ENCODE measurements around the gene VWF.
A peak's percentile ranks its signal among the peaks of the same experiment; 100 is the strongest.

The VWF gene

DNA sequence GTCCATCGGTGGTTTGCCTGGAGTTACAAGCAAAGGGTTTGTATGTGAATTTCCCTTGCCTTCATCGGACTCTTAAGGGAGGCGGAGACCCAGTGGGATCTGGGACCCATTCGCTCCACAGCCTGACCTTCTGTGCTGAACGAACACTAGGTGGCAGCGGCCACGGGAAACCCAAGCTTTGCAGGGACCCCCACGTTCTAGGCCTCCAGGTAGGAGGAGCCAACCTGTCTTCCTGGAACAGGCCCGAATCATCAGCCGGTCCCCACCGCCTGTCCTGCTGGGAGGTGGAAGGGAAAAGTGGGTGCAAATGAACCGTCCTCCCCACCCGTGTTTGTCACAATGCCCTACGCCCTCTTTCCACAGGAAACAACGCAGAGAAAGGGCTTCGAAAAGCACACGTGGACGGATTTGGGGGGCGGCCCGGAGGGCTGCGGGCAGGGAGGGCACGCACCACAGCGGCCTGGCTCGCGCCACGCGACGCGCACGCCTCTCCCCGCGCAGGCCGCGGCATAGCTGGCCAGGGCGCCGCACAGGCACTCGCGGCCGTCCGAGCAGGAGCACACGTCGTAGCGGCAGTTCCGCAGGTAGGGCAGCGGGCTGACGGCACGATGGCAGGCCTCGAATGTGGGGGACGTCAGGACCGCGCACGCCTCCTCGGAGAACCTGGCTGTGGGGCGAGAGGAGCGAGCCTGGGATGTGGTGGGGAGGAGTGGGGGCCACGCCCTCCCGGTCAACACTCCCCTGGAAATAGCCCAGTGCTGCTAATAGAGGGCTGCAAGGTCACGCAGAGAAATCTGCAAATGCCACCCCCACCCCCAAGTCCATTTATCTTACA is 67.8 kb downstream of the VWF start:
- peak; percentile 26 for DNase-seq

DNA sequence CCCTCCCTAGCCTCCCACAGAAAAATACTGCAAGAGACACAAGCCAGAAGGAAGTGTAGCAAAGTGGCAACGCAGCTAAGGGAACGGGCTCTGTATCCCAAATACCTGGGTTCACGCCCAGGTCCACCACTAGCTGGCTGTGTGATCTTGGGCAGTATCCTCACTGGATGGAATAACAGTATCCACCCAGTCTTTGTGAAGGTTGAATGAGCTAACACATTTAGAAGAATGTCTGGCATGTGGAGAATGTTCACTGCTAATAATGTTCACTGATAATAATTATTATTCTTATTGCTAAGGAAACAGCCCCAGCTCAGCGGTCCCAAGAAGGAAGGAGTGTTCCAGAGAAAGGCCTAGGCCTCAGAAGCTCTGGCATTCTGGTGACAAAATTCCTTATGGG is 70.9 kb downstream of the VWF start:
- no peak for DNase-seq

DNA sequence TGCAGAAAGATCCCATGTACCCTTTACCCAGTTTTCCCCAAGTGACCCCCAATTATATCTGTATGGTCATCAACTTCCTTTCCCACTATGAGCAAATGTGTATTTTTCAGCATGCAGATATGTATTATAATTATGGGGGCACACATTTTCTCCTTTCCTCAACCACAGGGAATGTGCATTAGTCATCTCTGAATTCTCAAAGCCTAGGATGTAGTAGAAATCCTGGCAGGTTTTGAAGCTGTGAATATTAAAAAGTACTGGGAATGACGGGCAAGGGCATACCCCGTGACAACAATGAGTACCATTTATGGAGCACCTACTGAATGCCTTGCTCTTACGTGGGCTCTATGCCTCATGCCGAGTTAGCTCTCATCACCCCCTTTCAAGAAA is 71.5 kb downstream of the VWF start:
- no peak for DNase-seq

DNA sequence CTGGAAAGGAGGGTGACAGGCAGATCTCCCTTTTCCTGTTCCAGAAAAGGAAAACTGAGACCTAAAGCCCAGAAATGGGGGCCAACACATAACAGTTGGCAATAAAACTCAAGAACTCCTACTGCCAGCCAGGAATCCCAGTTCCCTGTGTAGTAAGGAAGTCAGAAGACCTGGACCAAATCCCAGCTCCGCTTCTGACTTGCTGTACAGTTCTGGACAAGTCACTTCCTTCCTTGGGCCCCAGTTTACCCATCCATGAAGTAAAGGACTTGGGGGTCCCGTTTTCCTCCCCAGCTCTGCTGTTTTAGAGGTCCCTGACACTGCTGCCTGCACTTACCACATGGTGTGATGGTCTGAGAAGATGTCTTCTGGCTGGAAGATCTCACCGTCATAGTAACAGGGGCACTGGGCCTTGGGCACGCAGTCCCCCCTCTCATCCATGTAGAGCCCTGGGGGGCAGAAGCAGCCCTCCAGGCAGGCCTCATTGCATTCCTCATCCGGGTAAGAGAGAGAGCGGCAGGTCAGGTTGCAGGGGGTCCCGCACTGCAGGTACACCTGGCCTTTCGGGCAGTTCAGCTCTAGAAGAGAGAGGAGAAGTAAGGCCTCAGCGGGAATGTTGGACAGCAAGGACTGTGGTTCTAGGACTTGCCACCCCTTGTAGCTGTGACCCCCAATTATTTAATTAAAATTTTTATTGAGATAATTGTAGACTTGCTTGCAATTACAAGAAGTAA is 72.1 kb downstream of the VWF start:
- no peak for DNase-seq

DNA sequence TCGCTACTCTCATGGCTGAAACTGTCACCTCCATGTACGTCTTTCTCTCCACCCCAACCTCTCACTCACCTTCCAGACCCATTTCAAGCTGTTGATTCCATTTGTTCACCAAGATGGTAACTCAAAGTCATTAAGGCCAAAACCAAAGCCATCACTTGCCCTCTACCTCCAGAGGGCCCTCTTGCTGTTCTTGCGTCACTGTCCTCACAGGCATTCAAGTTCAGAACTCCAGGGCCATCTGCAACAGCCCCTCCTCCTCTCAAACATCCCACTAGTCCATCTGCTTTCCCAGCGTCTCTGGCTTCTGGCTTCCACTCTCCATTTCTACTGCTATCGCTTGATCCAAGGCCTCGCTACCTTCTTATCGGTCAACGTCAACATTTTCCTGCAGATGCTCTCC is 74.5 kb downstream of the VWF start:
- no peak for DNase-seq

GRCh38 chr12:6049587-6049986 is 74.9 kb downstream of the VWF start:
- no peak for DNase-seq

DNA sequence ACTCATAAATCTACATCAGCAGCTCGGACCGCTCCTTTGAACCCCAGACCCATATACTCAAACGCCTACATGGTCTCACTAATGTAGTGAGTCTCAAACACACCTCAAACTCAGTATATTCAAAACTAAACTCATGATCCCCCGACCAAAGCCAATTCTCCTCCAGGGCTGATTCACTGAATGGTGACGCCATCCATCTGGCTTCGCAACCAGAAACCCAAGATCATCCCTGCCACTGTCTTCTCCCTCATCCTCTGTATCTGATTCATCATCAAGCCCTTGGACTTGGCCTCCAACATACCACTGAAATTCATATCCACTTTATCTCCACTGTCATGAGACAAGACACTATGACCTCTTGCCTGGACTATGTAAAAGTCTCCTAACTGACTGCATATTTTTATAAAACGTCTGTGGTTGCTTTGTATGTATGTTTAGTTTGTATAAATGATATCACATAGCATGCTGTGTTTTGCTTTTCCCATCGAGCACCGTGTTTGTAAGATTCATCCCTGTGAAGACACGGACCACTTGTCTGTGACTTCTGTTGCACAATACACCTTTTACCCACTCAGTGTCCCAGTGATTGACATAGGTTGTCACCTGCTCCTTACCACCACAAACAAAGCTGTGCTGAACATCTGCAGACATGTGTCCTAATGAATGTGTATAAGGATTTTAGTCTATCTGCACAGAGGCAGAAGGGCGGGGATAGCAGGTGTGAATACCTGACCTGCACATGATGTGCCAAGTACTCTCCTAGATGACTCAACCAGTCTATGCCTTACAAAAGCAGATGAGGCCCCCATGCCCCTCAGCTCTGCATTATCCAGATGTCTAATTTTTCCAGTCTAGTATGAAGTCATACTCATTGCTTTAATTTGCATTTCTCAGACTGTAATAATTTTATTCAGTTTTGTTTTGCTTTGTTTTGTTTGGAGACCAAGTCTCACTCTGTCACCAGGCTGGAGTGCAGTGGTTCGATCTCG is 76.9 kb downstream of the VWF start:
- no peak for DNase-seq

DNA sequence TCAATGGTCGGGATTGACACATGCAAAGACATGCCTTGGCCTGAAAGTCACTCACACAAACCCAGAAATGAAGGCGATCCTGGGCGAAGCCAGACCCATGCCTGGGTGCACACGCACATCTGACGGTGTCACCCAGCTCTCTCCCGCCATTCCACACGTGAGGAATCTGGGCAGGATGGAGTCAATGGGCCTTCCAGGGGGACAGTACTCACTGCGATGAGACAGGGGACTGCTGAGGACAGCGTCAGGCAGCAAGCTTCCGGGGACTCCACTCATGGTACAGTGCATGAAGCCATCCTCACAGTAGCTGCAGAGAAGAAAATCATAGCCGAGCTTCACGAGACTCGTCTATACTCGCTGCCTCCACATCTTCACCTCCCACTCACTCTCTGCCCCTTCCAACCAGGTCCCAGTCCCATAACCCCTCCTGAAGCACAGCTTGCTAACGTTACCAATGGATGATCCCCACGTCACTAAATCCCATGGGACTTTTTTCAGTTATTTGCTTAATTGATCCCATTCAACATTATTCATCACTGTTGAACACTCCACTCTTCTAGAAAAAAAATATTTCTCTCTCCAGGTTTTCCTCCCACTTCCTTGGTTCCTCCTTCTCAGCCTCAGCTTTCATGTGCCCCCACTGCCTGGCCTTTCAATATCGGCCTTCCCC is 77.8 kb downstream of the VWF start:
- no peak for DNase-seq

GRCh38 chr12:6045438-6045837 is 79.0 kb downstream of the VWF start:
- DNase-seq = no peak

- no peak for DNase-seq
Measured at GRCh38 chr12:6044082-6044481, 80.4 kb downstream of the VWF start.

GRCh38 chr12:6042446-6042845 is 82.0 kb downstream of the VWF start:
- no peak for DNase-seq

DNA sequence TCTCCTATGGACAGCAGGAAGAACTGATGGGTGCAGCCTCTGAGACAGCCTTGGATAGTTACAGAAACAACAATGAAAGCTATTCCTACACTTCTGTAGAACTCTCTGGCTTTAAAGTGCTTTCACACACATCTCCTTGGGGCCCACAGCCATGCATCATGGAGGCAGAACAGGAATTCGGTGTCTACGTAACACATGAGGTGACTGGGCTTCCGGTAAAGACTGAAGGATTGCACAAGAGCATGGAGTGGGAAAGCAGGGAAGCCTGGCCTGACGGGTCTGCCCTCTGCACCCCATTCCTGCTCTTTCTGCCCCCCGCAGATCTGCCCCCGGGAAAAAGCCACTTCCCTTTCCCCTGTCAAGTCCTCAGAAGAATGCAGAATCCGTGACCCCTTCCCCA is 82.6 kb downstream of the VWF start:
- DNase-seq = no peak

- no peak for DNase-seq
Measured at GRCh38 chr12:6040815-6041214, 83.7 kb downstream of the VWF start.

DNA sequence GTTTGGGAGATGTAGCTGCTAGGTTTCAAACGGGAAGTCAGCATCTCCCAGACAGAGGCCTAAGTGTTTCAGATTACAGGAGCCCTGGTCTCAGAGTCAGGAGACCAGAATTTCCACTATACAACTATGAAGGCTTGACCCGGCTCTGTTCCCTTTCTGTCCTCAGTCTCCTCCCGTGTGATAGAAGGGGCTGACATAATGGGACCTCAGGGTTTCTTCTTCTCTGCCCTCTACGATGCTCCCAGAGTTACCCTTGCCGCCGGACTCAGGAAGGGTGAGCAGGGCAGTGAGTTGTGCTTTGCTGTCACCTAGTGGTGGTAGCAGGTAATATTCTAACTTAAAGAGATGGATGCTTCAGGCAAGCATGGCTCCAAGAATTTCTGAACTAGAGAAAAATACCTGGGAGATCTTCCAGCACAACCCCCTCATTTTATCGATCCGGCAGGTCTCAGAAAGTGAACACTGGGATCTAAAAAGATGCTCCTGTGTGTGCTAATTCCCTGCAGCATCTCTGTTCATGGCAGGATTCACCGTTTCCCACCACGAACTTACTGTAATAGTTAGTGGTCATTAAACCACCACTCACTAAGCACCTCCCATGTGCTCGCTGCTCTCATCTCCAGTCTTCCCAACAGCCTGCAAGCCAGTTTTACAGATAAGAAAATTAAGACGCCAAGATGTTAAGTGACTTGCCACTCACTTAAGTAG is 84.4 kb downstream of the VWF start:
- peak; percentile 45 for DNase-seq

- DNase-seq = peak; percentile 62
Measured at GRCh38 chr12:6038160-6038559, 86.3 kb downstream of the VWF start.

- DNase-seq = no peak
Measured at GRCh38 chr12:6037459-6037858, 87.0 kb downstream of the VWF start.

DNA sequence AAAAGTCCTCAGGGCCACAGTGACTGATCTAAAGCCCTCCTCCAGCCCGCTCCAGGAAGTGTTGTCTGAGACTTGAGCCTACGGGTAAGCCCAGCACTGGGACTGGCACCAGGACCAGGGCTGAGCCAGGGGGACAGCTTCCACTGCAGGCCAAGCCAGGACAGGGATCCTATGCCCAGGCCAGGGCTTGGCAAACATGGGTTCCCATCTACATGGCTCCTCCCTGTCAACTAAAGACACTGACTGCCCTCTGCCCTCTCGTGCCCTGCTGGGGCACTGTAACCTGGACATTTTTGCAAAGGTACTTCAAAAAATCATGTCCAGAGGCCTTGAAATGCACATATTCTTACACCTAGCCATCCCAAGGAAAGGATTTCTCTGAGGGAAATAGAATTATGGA is 88.0 kb downstream of the VWF start:
- no peak for DNase-seq

DNA sequence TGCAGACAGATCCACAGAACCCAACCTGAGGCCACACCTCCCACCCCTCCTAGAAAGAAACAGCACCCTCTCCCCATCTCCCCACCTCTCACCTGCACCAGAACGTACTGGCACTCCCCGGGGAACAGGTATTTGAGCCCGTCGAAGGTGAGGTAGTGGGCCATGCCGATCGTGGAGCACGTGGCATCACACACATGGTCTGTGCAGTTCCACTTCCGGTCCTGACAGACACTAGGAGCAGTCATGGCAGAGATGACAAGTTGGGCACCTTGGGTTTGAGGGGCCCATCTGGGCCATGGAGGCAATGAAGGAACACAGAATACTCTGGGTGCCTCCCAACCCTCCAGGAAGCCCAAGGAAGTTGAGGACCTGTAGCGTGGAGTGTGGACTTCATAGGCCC is 89.9 kb downstream of the VWF start:
- no peak for DNase-seq

DNA sequence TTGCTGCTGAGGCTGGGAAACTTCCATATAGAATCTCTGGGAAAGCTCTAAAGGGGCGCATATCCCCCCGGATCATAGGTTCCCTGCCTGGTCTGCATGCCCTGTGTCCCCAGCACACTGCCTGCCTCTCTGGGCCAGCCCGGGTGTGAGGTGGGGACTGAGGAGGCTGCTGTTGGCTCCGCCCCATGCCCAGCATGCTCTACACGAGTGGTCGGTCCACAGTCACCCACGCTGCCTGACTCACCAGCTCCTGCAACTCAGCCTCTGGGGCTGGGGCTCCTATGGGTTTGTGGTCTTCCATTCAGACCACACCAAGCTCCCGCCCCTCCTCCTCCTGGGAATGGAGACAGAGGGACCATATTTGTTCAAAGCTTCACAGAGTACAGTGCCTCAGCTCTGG is 90.9 kb downstream of the VWF start:
- DNase-seq = no peak

DNA sequence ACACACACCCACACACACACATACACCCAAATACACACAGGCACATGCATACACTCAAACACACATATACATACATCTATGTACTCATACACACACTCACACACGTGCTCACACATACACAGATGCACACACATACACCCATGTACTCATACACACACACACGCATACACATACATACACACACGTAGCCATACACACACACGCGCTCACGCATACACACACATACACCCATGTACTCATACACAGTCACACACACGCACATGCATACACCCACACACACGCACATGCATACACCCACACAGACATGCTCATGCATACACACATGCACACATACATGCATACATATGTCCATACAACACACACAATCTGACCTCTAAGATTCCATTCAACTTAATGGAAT is 91.7 kb downstream of the VWF start:
- no peak for DNase-seq

GRCh38 chr12:6031001-6031400 is 93.5 kb downstream of the VWF start:
- no peak for DNase-seq

GRCh38 chr12:6030081-6030480 is 94.4 kb downstream of the VWF start:
- no peak for DNase-seq
